T-cell (primary cell): ENCODE results near the gene ATP2B2. TPM values are rescaled to one million over a fixed set of nuclear protein-coding genes. Genes with fewer than 3 reads are reported as not detected.

Experiments used
- ATAC-seq, 4 experiments: fragments of 200-7000 bp in 3 of 4; fragments of 150-1000 bp in 1 of 4; cut with Tn5 transposase; replicated peaks in 1 of 4; 1 replicate in 3 of 4; 2 replicates in 1 of 4; pipeline ENCODE4 v1.10.0; 2021; ENCODE audit warnings: moderate library complexity in 3 of 4, mild to moderate bottlenecking in 2 of 4, moderate number of reproducible peaks in 1 of 4
- CTCF ChIA-PET, 2 donors: fragments of 300-600 bp; sonication (Branson Sonifier 250); formaldehyde crosslinking; loops; one replicate each; lab custom pipeline; 2022; ENCODE audit warnings: antibody characterized with exemption in 2 of 2; lab: Charles Lee
- POLR2A ChIA-PET, 2 donors: fragments of 300-600 bp; sonication (Branson Sonifier 250); formaldehyde crosslinking; loops; one replicate each; lab custom pipeline; 2022; ENCODE audit warnings: antibody characterized with exemption in 2 of 2; lab: Charles Lee
- DNase-seq, 35 experiments: peaks; one replicate each; pipeline versions ENCODE4 v3.0.0 to v3.0.0-alpha.2; 2013 to 2023
- H3K27ac ChIP-seq: one replicate; pipeline ENCODE4 v1.5.1; 2013; ENCODE audit warnings: low read length
- H3K27me3 ChIP-seq, 2 experiments: replicated peaks in 1 of 2; 1 replicate in 1 of 2; 2 replicates in 1 of 2; pipeline versions ENCODE4 v1.6.1 to v1.7.0; 2013; ENCODE audit warnings: low read length in 1 of 2, mixed read lengths in 1 of 2; ENCODE audit not compliant: control insufficient read depth in 2 of 2, insufficient read depth in 2 of 2; ENCODE audit errors: extremely low read depth in 1 of 2
- H3K36me3 ChIP-seq, 2 donors: 1 replicate in 1 of 2; 2 replicates in 1 of 2; pipeline versions ENCODE4 v1.6.1 to v1.7.0; 2013; ENCODE audit warnings: low read length in 1 of 2; ENCODE audit not compliant: control insufficient read depth in 2 of 2, insufficient read depth in 1 of 2; ENCODE audit errors: extremely low read depth in 1 of 2
- H3K4me1 ChIP-seq, 2 experiments: 1 replicate in 1 of 2; 2 replicates in 1 of 2; pipeline versions ENCODE4 v1.6.1 to v1.7.0; 2013; ENCODE audit warnings: low read length in 2 of 2, mixed read lengths in 1 of 2; ENCODE audit not compliant: insufficient read depth in 2 of 2, control insufficient read depth in 1 of 2; ENCODE audit errors: extremely low read depth in 1 of 2
- H3K4me3 ChIP-seq, 2 donors: 1 replicate in 1 of 2; 2 replicates in 1 of 2; pipeline versions ENCODE4 v1.5.1 to v1.7.0; 2013; ENCODE audit warnings: mild to moderate bottlenecking in 2 of 2, low read length in 1 of 2, moderate library complexity in 1 of 2; ENCODE audit not compliant: control insufficient read depth in 1 of 2; ENCODE audit errors: extremely low read depth in 1 of 2
- H3K9me3 ChIP-seq: 2 replicates; pipeline ENCODE4 v1.7.0; 2013
- H3K27ac Mint-ChIP-seq, 2 donors: one replicate each; pipeline ENCODE4 v1.8.0; 2020 to 2021; ENCODE audit warnings: mild to moderate bottlenecking in 2 of 2, mixed read lengths in 2 of 2
- H3K27me3 Mint-ChIP-seq, 2 donors: one replicate each; pipeline ENCODE4 v1.8.0; 2021 to 2022; ENCODE audit warnings: mixed read lengths in 2 of 2
- H3K36me3 Mint-ChIP-seq: one replicate; pipeline ENCODE4 v1.8.0; 2021; ENCODE audit warnings: mixed read lengths
- H3K4me1 Mint-ChIP-seq, 3 donors: one replicate each; pipeline ENCODE4 v1.8.0; 2020 to 2022; ENCODE audit warnings: mixed read lengths in 3 of 3, mild to moderate bottlenecking in 1 of 3
- H3K4me3 Mint-ChIP-seq, 3 donors: one replicate each; pipeline ENCODE4 v1.8.0; 2020 to 2022; ENCODE audit warnings: mild to moderate bottlenecking in 3 of 3, mixed read lengths in 3 of 3, moderate library complexity in 3 of 3
- H3K9me3 Mint-ChIP-seq, 3 donors: one replicate each; pipeline ENCODE4 v1.8.0; 2020 to 2022; ENCODE audit warnings: mixed read lengths in 3 of 3
- WGBS: methylation state at CpG from one replicate; pipeline ENCODE4 v1.1.5; 2013; ENCODE audit warnings: missing lambda C conversion rate; ENCODE audit not compliant: insufficient coverage; 5-methylcytosine and 5-hydroxymethylcytosine counted together
- total RNA-seq, 35 experiments: library from RNA in 6 of 35; stranded (reverse) in 6 of 35; fragments of 120-200 nt in 1 of 35; gene quantifications; one replicate each; pipeline versions ENCODE4 v1.2.1 to v1.2.4 and lab custom pipeline; 2013 to 2026

ATP2B2 gene
- total RNA-seq, 5 donors from 2014 or later (not counting 1 experiment from before 2014, with no cell fraction given): not detected

DNA sequence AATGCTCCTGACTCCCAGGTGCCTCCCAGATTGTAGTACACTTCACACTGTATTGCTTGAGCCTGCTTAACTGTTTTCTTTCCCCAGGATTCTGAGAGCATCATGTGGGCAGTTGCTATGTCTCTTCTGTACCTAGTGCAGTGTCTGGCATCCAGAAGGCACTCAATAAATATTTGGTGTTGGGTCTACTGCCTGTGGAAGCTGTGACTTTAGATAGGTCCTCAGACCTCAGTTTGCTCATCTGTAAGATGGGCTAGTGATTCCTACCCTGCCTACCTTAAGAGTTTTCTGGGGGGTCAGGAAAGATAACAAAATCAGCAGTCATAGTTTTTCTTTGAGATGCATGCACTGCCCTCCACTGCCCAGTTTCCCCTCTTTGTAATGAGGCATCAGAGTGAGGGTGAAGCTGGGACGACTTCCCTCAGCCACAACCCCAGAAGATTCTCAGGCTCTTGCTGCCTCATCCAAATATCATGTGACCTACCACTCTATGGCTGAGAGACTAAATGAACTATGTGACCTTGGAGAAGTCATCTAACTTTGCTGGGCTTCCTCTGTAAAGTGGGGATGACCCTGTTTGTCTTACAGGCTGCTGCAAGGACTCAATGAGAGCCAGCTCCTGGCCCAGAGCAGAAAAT is 50.4 kb downstream of the ATP2B2 start:
- no peak overlapping the region for H3K4me3 ChIP-seq
- H3K9me3 Mint-ChIP-seq: no peaks in the 10 kb centered on the region
- ChIA-PET POLR2A (no interaction called here), CTCF (no interaction called here)
- no peak overlapping the region for H3K4me3 Mint-ChIP-seq
- H3K27ac Mint-ChIP-seq: no peak overlapping the region
- H3K36me3 ChIP-seq: no peaks in the 10 kb centered on the region
- no CpG with 5 or more reads among the region's 1 CpG for WGBS
- no peaks in the 10 kb centered on the region for H3K4me1 ChIP-seq
- no peaks in the 10 kb centered on the region for H3K36me3 Mint-ChIP-seq
- H3K27me3 ChIP-seq: peaks cover 0 to 25% of the 10 kb centered on the region in 2 experiments
- H3K27ac ChIP-seq: no peak overlapping the region
- DNase-seq (no peak), ATAC-seq (no peak)
- peaks cover 16 to 31% of the 10 kb centered on the region in 2 donors for H3K27me3 Mint-ChIP-seq
- no peaks in the 10 kb centered on the region for H3K9me3 ChIP-seq
- peaks cover 0 to 10% (median 5%) of the 10 kb centered on the region in 3 donors for H3K4me1 Mint-ChIP-seq

DNA sequence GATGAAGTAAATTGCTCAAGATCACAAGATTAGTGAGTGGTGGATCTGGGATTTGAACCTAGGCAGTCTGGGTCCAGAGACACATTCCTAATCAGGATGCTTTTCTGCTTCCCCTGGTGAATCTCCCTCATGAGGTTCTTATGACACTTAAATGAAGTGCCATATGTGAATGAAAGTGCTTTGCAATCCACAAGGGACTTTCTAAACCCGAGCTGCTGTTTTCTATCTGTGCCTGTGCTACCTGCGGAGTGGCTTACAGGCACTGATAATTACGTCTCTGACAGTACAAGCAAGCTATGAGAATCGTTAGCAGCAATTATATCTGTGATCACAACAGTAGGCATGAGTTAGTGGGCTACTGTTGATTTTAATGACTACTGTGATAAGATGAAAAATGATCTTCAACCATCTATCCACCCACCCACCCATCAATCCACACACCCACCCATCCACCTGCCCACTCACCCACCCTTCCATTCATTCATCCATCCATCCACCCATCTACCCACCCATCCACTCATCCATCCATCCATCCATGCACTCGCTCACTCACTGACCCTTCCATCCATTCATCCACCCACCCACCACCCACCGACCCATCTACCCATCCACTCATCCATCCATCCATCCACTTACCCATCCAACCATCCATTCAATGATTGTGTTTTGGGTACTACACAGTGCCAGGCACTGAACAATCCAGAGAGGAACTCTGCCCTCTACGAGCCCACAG is 51.8 kb downstream of the ATP2B2 start:
- ChIA-PET POLR2A (no interaction called here), CTCF (interaction anchor here in 1 of 2 donors (0.6 kb wide), 1 partner anchor 40 kb away, joined by 3 read pairs; no protein-coding TSS in a partner anchor)
- Histone ChIP-seq H3K36me3 (no peaks in the 10 kb centered on the region), H3K4me1 (no peaks in the 10 kb centered on the region), H3K4me3 (no peak overlapping the region), H3K27ac (no peak overlapping the region), H3K27me3 (peaks cover 0 to 32% of the 10 kb centered on the region in 2 experiments), H3K9me3 (no peaks in the 10 kb centered on the region)
- Mint-ChIP-seq H3K36me3 (no peaks in the 10 kb centered on the region), H3K4me1 (peaks cover 0 to 10% (median 5%) of the 10 kb centered on the region in 3 donors), H3K27me3 (peaks cover 18 to 34% of the 10 kb centered on the region in 2 donors), H3K4me3 (no peak overlapping the region), H3K27ac (no peak overlapping the region), H3K9me3 (no peaks in the 10 kb centered on the region)
- ATAC-seq (no peak), DNase-seq (no peak)
- 58% methylated on average over 6 of the region's 7 CpGs for WGBS

DNA sequence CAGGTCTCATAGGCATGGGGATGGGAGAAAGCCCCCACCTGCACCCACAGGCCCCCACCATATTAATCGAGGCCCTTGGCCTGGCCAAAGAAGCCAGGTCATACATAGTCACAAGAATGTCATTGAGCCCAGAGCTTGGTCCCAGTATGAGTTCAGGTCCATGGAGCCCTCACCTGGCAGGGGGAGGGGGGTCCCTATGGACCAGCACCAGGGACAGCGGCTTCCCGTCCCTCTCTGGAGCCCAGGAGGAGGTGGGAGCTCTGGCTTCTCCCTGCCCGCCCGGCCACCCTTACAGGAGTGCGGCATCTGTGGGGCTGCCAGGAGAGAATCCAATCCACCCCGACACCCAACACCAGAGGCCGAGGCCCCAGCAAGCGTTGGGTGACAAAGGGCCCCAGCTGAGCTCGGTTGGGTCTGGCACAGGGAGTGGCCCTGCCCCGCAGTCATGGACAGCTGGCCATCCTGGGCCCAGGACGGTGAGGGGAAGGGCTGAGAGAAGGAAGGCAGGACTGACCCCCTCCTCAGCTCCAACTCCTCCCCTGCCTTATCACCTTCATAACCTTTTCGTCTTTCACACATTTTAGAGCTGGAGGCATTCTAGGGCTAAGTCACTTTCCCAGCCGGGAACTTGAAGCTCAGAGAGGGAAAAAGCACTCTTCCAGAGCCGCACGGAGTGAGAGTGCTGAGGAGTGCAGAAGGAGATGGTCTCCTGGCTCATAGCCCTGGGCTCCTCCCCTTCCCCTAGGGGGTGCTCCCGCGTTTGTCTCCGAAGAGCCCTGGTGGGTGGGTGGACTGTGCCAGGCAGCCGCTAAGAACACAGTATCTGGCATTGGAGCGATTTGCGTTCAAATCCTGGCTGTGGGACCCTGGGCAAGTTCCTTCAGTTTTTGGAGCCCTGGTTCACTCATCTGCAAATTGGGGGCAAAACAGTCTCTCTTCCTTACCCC is 54.6 kb downstream of the ATP2B2 start:
- Histone ChIP-seq H3K4me3 (no peak overlapping the region), H3K27ac (no peak overlapping the region), H3K36me3 (no peaks in the 10 kb centered on the region), H3K4me1 (no peaks in the 10 kb centered on the region), H3K9me3 (no peaks in the 10 kb centered on the region), H3K27me3 (peaks cover 0 to 38% of the 10 kb centered on the region in 2 experiments)
- CTCF ChIA-PET: no interaction called here
- DNase-seq (no peak), ATAC-seq (no peak)
- POLR2A ChIA-PET: no interaction called here
- WGBS: 49% methylated on average over 6 of the region's 22 CpGs
- H3K36me3 Mint-ChIP-seq: no peaks in the 10 kb centered on the region
- H3K27ac Mint-ChIP-seq: no peak overlapping the region
- H3K4me1 Mint-ChIP-seq: peaks cover 0 to 10% (median 0%) of the 10 kb centered on the region in 3 donors
- peaks cover 7 to 23% of the 10 kb centered on the region in 2 donors for H3K27me3 Mint-ChIP-seq
- no peaks in the 10 kb centered on the region for H3K9me3 Mint-ChIP-seq
- H3K4me3 Mint-ChIP-seq: no peak overlapping the region

DNA sequence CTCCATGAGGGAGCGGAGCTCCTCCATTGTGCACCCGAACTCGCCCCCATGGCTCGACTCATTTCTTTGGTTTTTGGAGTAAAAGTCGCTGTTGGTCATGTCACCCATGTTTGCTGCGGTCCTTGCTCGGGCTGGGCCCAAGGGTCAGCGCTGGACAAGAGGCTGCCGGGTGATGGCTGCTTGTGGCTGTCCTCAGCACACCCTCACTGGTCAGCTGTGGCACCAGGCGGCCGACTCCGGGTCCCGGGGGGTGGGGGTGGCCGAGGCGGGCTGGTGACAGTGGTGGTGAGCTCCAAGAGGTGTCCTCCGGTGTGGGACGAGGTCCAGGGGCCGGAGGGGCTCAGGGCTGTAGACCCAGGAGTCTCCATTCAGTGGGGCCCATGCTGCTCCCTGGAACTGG is 56.0 kb downstream of the ATP2B2 start:
- ChIA-PET POLR2A (no interaction called here), CTCF (interaction anchor here in 1 of 2 donors (0.6 kb wide), 1 partner anchor 46 kb away, joined by 3 read pairs; no protein-coding TSS in a partner anchor)
- DNase-seq (no peak), ATAC-seq (no peak)
- H3K36me3 ChIP-seq: no peaks in the 10 kb centered on the region
- no peaks in the 10 kb centered on the region for H3K36me3 Mint-ChIP-seq
- H3K4me1 ChIP-seq: no peaks in the 10 kb centered on the region
- no peak overlapping the region for H3K27ac Mint-ChIP-seq
- no peaks in the 10 kb centered on the region for H3K9me3 ChIP-seq
- H3K27ac ChIP-seq: no peak overlapping the region
- no peak overlapping the region for H3K4me3 Mint-ChIP-seq
- H3K9me3 Mint-ChIP-seq: no peaks in the 10 kb centered on the region
- peaks cover 0 to 10% (median 0%) of the 10 kb centered on the region in 3 donors for H3K4me1 Mint-ChIP-seq
- H3K27me3 Mint-ChIP-seq: peaks cover 8 to 25% of the 10 kb centered on the region in 2 donors
- H3K27me3 ChIP-seq: peaks cover 0 to 43% of the 10 kb centered on the region in 2 experiments
- H3K4me3 ChIP-seq: no peak overlapping the region
- WGBS: 82% methylated on average over 18 of the region's 18 CpGs

DNA sequence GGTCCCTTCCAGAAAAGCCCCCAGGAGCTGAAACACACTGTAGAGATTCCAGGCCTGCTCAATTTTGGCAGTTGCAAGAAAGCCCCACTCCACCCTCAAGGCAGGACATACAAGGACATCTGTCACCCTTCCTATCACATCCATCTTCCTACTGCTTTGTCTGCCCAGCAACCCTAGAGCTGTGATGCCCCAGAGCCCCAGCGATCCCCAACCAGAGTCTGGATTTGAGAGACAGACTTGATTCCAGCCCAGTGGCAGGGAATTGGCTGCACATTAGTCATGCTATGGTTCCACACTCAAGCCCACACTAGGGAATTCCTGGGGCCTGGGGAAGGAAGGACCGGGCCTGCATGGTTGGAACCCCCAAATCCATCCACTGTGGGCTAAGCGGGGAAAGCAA is 56.8 kb downstream of the ATP2B2 start:
- Mint-ChIP-seq H3K27ac (no peak overlapping the region), H3K4me1 (peaks cover 0 to 8% (median 0%) of the 10 kb centered on the region in 3 donors), H3K36me3 (no peaks in the 10 kb centered on the region), H3K9me3 (no peaks in the 10 kb centered on the region), H3K27me3 (peaks cover 7 to 21% of the 10 kb centered on the region in 2 donors), H3K4me3 (no peak overlapping the region)
- ATAC-seq (no peak), DNase-seq (no peak)
- ChIA-PET POLR2A (no interaction called here), CTCF (no interaction called here)
- Histone ChIP-seq H3K27me3 (peaks cover 0 to 43% of the 10 kb centered on the region in 2 experiments), H3K9me3 (no peaks in the 10 kb centered on the region), H3K36me3 (no peaks in the 10 kb centered on the region), H3K4me3 (no peak overlapping the region), H3K4me1 (no peaks in the 10 kb centered on the region), H3K27ac (no peak overlapping the region)
- 100% methylated on average over 3 of the region's 3 CpGs for WGBS
